Left renal cortex interstitium (tissue), 4 donors: ENCODE data around the gene SNPH. TPM values are rescaled to one million over a fixed set of nuclear protein-coding genes. Genes with fewer than 3 reads are reported as not detected.

Source experiments
- DNase-seq, 4 donors: peaks; one replicate each; pipeline ENCODE4 v3.0.0-alpha.2; 2013; ENCODE audit warnings: low read depth in 4 of 4, low spot score in 2 of 4, missing footprints in 1 of 4
- polyA plus RNA-seq, 4 donors: library from polyadenylated mRNA; unstranded; fragments of 120-200 nt; gene quantifications; one replicate each; pipeline ENCODE4 v1.2.1, GENCODE V29; 2013; ENCODE audit not compliant: insufficient read length in 4 of 4

SNPH gene
- polyA plus RNA-seq, 4 donors, result 1.9 to 4.2 (median 3.7) TPM

DNA sequence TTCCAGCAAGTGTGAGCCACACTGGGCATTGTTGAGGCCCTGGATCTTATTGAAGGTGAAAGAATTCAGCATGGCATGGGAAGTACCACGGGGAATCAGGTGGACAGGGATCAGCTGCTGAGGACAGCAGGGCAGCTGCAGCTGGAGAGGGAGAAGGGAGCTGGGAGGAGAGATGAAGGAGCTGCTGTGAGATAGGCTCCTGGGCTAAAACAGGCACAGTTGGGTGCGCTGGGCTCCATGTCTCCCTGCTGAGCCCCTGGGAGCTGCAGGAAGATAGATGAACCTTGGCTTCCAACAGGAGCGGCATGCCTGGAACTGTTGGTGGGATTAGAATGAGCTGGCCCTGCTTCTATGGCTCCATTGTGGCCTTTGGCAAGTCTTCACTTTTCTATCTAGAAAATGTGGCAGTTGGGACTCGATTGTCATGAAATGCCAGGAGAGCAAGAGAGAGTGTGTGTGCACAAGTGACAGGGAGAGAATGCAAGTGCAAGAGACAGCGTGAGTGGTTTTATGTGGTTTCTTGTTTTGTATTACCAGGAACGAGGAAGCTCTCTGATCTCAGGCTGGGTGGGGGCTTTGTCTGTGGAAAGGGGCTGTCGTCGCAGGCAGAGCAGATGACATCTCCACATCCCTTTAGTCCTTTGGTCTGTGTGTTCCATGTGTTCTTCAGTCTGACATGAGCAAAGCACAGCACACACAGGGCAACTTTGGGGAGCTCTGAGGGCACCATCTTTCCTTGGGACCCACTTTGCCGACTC lies 20.4 kb downstream of the SNPH start:
- no peak for DNase-seq

- DNase-seq, result no peak
Measured at GRCh38 chr20:1287306-1287705, 21.2 kb downstream of the SNPH start.

DNA sequence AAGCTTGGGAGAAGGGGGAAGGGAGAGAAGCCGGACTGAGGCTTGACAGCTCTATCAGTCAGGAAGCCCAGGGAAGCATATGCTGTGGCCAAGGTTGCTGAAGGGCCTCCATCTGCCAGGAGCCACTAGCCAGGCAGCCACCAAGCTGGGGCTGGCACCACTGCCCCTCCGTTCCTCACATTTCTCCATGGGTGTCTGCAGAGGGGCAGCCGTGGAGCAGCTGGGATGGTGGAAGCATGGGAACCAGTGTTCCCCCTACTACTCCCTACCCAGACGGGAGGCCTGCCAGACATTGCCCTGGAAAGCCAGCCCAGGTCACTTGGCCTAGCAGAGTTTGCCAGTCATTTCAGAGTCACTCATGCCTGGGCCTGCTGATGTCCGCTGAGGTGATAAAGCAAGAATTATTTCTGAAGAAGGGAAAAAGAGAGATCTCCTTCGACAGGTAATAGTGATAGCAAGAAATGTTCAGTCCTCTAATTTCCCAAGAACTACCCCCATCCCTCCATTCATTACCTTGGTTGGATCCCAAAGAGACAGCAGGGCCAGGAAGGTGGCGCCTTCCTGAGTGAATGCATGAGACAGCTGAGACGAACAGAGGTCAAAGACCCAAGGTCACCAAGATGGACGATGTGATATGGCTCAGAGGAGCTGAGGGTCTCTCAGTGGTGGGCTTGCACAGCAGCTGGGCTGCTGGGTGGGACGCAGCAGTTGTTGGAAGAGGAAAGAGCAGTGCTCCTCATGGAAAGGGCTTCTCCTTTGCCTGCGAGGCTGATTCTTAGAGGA lies 21.9 kb downstream of the SNPH start:
- no peak for DNase-seq

- DNase-seq, result no peak
Measured at GRCh38 chr20:1291191-1291741, 25.2 kb downstream of the SNPH start.

- no peak for DNase-seq
Measured at GRCh38 chr20:1292620-1293019, 26.5 kb downstream of the SNPH start.

- DNase-seq, result no peak
Measured at GRCh38 chr20:1293641-1294379, 27.7 kb downstream of the SNPH start.

DNA sequence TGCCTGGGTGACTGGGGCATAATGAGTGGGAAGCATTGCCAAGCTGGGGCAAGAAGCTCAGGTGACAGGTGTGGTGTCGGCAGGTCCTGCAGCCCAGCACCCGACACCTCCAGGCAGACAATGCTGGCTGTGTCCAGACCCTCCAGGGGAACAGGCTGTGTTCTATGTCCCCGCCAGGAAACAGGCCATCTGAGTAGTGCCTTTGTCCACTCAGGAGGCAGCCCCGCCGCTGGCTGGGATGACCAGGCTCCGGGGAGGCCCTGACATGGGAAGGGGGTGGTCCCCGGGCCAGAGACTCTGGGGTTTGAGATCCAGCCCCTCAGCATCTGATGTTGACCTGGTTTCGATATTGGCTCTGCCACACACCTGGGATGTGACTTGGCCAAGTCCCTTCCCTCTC lies 28.4 kb downstream of the SNPH start:
- DNase-seq, result no peak

GRCh38 chr20:1295276-1295930 lies 29.3 kb downstream of the SNPH start:
- no peak for DNase-seq

DNA sequence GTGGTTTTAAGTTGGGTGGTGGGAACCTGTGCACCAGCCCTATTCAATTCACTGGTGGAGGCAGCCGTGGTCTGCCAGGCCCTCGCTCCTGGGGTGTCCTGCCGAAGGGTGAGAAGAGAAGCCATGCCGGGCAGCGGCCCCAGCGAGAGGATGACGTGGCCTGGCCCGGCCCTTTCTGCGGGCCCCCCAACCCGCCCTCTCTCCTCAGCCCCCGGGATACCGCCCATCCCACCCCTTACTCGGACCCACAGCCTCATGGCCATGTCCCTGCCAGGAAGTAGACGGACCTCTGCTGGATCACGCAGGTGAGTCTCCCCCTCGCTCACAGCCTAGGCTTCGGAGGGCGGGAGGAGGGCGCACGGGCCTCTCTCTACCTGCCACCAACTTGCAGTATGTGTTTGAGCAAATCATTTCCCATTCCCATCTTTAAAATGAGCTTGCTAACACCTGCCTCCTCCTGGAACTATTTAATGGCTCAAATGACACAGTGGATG lies 30.1 kb downstream of the SNPH start:
- no peak for DNase-seq

DNA sequence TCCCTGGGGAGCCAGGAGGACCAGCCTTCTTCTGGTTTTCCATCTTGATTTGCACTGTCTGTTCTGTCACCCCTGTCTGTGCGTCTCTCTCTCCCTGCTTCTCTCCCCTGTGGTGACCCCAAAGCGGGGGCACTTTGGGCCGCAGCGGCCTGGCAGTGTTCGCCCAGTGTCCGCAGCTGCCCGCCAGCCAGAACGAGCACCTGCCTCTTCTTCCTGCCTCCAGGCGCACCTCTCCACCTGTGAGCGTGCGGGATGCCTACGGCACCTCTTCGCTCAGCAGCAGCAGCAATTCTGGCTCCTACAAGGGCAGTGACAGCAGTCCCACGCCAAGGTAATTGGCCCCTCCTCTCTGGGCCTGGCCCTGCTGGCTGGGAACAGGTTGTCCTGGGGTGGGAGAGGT lies 30.8 kb downstream of the SNPH start:
- no peak for DNase-seq

GRCh38 chr20:1297486-1297885 lies 31.4 kb downstream of the SNPH start:
- DNase-seq, result no peak

DNA sequence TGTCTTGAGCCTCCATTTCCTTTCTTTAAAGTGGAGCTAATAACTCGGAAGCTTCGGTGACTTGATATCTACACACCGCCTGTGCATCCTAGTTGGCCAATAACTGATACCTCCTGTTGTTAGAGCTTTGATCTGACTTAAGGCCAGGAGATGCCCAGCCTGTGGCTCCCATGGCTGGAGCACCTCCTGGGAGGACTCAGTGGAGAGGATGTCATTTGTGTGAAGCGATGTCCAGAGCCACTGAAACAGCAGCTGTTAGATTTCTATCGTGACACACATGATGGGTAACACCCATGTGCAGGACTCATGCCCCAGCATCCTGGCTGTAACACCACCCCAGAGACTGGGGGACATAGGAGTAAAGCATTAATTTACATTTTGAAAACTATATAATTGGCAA lies 32.1 kb downstream of the SNPH start:
- no peak for DNase-seq

- DNase-seq, result no peak
Measured at GRCh38 chr20:1298888-1299511, 32.9 kb downstream of the SNPH start.

- DNase-seq, result no peak
Measured at GRCh38 chr20:1299522-1299921, 33.4 kb downstream of the SNPH start.

- DNase-seq, result no peak
Measured at GRCh38 chr20:1300083-1300840, 34.2 kb downstream of the SNPH start.

DNA sequence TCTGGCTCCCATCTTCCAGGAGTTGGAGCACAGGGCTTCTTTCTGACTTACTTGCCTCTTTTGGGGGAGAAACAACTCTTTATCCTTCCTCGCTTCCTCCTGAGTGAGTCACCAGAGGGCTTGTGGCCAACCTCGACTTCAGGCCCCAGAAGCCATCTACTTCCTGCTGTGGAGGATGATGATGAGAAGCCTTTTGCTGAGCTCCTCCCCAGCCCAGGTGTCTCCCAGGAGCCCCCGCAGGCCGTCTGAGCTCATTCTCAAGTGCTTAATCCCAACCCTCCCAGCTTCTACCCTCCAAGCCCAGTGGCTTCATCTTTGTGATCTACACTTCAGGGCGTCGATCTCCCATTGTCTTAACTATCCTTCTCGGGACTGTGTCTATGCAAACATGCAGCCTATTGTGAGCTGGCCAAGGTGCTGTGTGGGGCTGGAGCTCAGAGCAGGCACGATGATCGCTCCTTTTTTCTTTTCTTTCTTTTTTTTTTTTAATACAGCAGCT lies 35.0 kb downstream of the SNPH start:
- DNase-seq, result no peak

DNA sequence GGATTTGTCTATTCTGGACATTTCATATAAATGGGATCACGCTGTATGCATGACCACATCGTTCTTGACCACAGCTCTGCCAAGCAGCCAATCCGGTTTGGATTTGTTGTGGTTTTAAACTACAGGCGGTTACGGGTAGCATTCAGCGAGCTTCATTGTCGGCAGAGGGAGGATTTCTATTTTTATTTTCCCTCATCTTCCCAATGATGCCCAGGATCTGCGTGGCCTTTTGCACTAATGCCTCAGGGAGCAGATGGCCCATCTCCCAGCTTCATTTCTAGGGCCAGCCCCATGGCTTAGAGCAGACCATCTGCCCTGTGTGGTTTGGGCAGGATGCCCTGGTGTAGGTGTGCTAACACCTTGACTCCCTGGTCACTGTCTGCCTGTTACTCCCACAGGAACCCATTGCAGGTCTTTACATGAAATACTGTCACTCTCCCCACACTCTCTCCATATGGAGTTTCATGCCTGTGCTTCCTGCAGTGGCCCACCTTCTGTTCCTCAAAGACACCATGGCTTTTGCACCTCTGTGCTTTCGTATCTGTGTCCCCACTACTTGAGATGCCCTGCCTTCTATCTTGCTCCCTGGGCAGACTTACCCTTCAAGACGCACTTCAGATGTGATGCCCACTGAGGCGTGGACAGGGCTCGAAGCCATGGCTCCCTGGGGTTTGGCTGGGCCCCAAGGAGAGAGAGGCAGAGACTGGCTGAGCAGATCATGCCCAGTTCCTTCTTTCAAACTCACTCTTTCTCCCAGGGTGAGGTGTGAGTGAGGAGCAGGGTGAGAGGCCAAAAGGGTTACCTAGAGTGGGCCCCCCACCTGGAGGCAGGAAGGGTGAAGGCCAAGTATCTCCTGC lies 36.8 kb downstream of the SNPH start:
- DNase-seq, result no peak
